GM23338 (cell line): ENCODE data around the gene PPFIA1.

Experiments
- CREB1 ChIP-seq: fragments of 250-450 bp; sonication (Bioruptor Pico); IDR thresholded peaks from 2 replicates; pipeline ENCODE4 v1.5.0; 2020; ENCODE audit warnings: low read depth, mild to moderate bottlenecking, moderate library complexity
- CTCF ChIP-seq, 2 experiments: fragments of 200-600 bp in 1 of 2; sonication (generic) in 1 of 2; conservative IDR thresholded peaks; 2 replicates each; pipeline versions ENCODE4 v1.5.1 to v1.6.1; 2016 to 2017; ENCODE audit warnings: antibody characterized with exemption in 2 of 2, low read depth in 2 of 2, mild to moderate bottlenecking in 2 of 2, moderate library complexity in 1 of 2
- EZH2 ChIP-seq: fragments of 200-600 bp; sonication (generic); IDR thresholded peaks from one replicate; pipeline ENCODE4 v1.8.0; 2017; ENCODE audit warnings: antibody characterized with exemption, mild to moderate bottlenecking, low read depth; ENCODE audit not compliant: unreplicated experiment
- EZH2phosphoT487 ChIP-seq: fragments of 200-600 bp; sonication (generic); IDR thresholded peaks from one replicate; pipeline ENCODE4 v1.8.1; 2018; ENCODE audit warnings: antibody characterized with exemption; ENCODE audit not compliant: unreplicated experiment
- JUNB ChIP-seq: IDR thresholded peaks from one replicate; pipeline ENCODE4 v1.6.1; 2016; ENCODE audit warnings: antibody characterized with exemption; ENCODE audit not compliant: unreplicated experiment
- NANOG ChIP-seq: IDR thresholded peaks from 2 replicates; pipeline ENCODE4 v1.6.1; 2016; ENCODE audit warnings: antibody characterized with exemption, borderline replicate concordance
- POLR2AphosphoS5 ChIP-seq: IDR thresholded peaks from 2 replicates; pipeline ENCODE4 v1.6.1; 2016; ENCODE audit warnings: antibody characterized with exemption, low read depth
- REST ChIP-seq: IDR thresholded peaks from one replicate; pipeline ENCODE4 v1.6.1; 2018; ENCODE audit warnings: antibody characterized with exemption; ENCODE audit not compliant: unreplicated experiment
- STAT1 ChIP-seq: IDR thresholded peaks from one replicate; pipeline ENCODE4 v1.6.1; 2016; ENCODE audit warnings: antibody characterized with exemption; ENCODE audit not compliant: unreplicated experiment
- ZNF114 ChIP-seq: fragments of 250-450 bp; sonication (Bioruptor Pico); IDR thresholded peaks from 2 replicates; pipeline ENCODE4 v1.5.0; 2020; ENCODE audit warnings: mild to moderate bottlenecking, moderate library complexity
- ZNF331 ChIP-seq: fragments of 250-450 bp; sonication (Bioruptor Pico); IDR thresholded peaks from 2 replicates; pipeline ENCODE4 v1.5.0; 2020; ENCODE audit warnings: low read depth, mild to moderate bottlenecking, moderate library complexity

GRCh38 chr11:70367071-70367470 lies 96.6 kb downstream of the PPFIA1 start:
- TF ChIP-seq EZH2phosphoT487: no peak
- no peak for TF ChIP-seq REST
- TF ChIP-seq CTCF (conservative IDR thresholded peaks at IDR 0.05; ENCODE audit: low read depth in 2 of 2): no peak
- TF ChIP-seq EZH2: no peak
- no peak for TF ChIP-seq POLR2AphosphoS5
- TF ChIP-seq CREB1 (CRISPR knock-in tag): no peak
- TF ChIP-seq ZNF114 (CRISPR knock-in tag): no peak
- no peak for TF ChIP-seq STAT1
- no peak for TF ChIP-seq NANOG
- TF ChIP-seq ZNF331 (CRISPR knock-in tag): no peak
- TF ChIP-seq JUNB: no peak
